Endodermal cell (in vitro differentiated cells): ENCODE results near the gene SENP2. TPM values are rescaled to one million over a fixed set of nuclear protein-coding genes. Genes with fewer than 3 reads are reported as not detected.

ENCODE experiments used
- DNase-seq: peaks from one replicate; pipeline ENCODE4 v3.0.0-alpha.2; 2017
- H3K27ac ChIP-seq: 2 replicates; pipeline ENCODE4 v1.5.1; 2013; ENCODE audit warnings: mild to moderate bottlenecking, low read depth, low read length, moderate library complexity
- H3K27me3 ChIP-seq: 2 replicates; pipeline ENCODE4 v1.6.1; 2013; ENCODE audit warnings: mild to moderate bottlenecking, low read length, moderate library complexity; ENCODE audit not compliant: insufficient read depth, control insufficient read depth, poor library complexity, severe bottlenecking
- H3K36me3 ChIP-seq: 2 replicates; pipeline ENCODE4 v1.7.0; 2013; ENCODE audit warnings: mild to moderate bottlenecking, low read length, moderate library complexity; ENCODE audit not compliant: control insufficient read depth, insufficient read depth
- H3K4me1 ChIP-seq: one replicate; pipeline ENCODE4 v1.7.0; 2013; ENCODE audit warnings: low read length; ENCODE audit not compliant: control insufficient read depth, insufficient read depth
- H3K4me3 ChIP-seq: 2 replicates; pipeline ENCODE4 v1.5.1; 2013; ENCODE audit warnings: mild to moderate bottlenecking, low read length, moderate library complexity
- H3K9ac ChIP-seq: 2 replicates; pipeline ENCODE4 v1.6.1; 2013; ENCODE audit warnings: mild to moderate bottlenecking, low read length, moderate library complexity; ENCODE audit not compliant: poor library complexity, severe bottlenecking; ENCODE audit errors: extremely low read depth
- H3K9me3 ChIP-seq: 2 replicates; pipeline ENCODE4 v1.6.1; 2013; ENCODE audit warnings: mild to moderate bottlenecking, low read length, moderate library complexity; ENCODE audit not compliant: control insufficient read depth
- H3K27ac Mint-ChIP-seq: 2 replicates; pipeline ENCODE4 v1.8.0; 2020; ENCODE audit warnings: mixed read lengths
- H3K27me3 Mint-ChIP-seq: 2 replicates; pipeline ENCODE4 v1.8.0; 2021; ENCODE audit warnings: mild to moderate bottlenecking, mixed read lengths; ENCODE audit not compliant: insufficient read depth
- H3K36me3 Mint-ChIP-seq: 2 replicates; pipeline ENCODE4 v1.8.0; 2020; ENCODE audit warnings: low read depth, mixed read lengths
- H3K4me1 Mint-ChIP-seq: 2 replicates; pipeline ENCODE4 v1.8.0; 2020; ENCODE audit warnings: mixed read lengths
- H3K4me3 Mint-ChIP-seq: 2 replicates; pipeline ENCODE4 v1.8.0; 2020; ENCODE audit warnings: mild to moderate bottlenecking, moderate library complexity, mixed read lengths
- H3K9me3 Mint-ChIP-seq: 2 replicates; pipeline ENCODE4 v1.8.0; 2020; ENCODE audit warnings: mild to moderate bottlenecking, mixed read lengths
- CTCF ChIP-seq: fragments of 200-600 bp; sonication (generic); conservative IDR thresholded peaks from 2 replicates; pipeline ENCODE4 v1.5.0; 2021; ENCODE audit warnings: antibody characterized with exemption, mild to moderate bottlenecking
- WGBS, 2 experiments: methylation state at CpG; one replicate each; pipeline versions ENCODE4 v1.1.5 to v1.1.7; 2013; ENCODE audit warnings: missing lambda C conversion rate in 2 of 2, mixed read lengths in 1 of 2; ENCODE audit not compliant: insufficient coverage in 1 of 2, insufficient read length in 1 of 2; 5-methylcytosine and 5-hydroxymethylcytosine counted together
- total RNA-seq, 2 donors: library from RNA; stranded (reverse); fragmentation: NEBNext Ultra II Directional in 1 of 2; extraction: Animal tissue kit (Norgen Biotek cat#: 25700) in 1 of 2; gene quantifications; 2 replicates in 1 of 2; 3 replicates in 1 of 2; pipeline ENCODE4 v1.2.1, GENCODE V29; 2021

Gene SENP2
- total RNA-seq, 2 donors from 2014 or later = 44.6 to 46.4 TPM

- DNase-seq = no peak
- H3K36me3 ChIP-seq = peaks cover 69% of the 10 kb centered on the region
- no peak overlapping the region for H3K9ac ChIP-seq
- TF ChIP-seq CTCF = no peak
- Mint-ChIP-seq H3K27ac (no peak overlapping the region), H3K36me3 (peaks cover 60% of the 10 kb centered on the region), H3K4me3 (no peak overlapping the region), H3K27me3 (no peaks in the 10 kb centered on the region), H3K4me1 (no peaks in the 10 kb centered on the region), H3K9me3 (no peaks in the 10 kb centered on the region)
- no peak overlapping the region for H3K4me3 ChIP-seq
- no peaks in the 10 kb centered on the region for H3K27me3 ChIP-seq
- 96 to 97% methylated on average over 3 to 7 of the region's 7 CpGs for WGBS, 2 experiments
- no peaks in the 10 kb centered on the region for H3K9me3 ChIP-seq
- no peaks in the 10 kb centered on the region for H3K4me1 ChIP-seq
- no peak overlapping the region for H3K27ac ChIP-seq
Measured at GRCh38 chr3:185623939-185624665, 38.0 kb downstream of the SENP2 start.

- Histone ChIP-seq H3K4me3 (no peak overlapping the region), H3K36me3 (peaks cover 76% of the 10 kb centered on the region), H3K27me3 (no peaks in the 10 kb centered on the region), H3K27ac (no peak overlapping the region), H3K9ac (no peak overlapping the region), H3K9me3 (no peaks in the 10 kb centered on the region), H3K4me1 (no peaks in the 10 kb centered on the region)
- H3K4me3 Mint-ChIP-seq = no peak overlapping the region
- H3K27me3 Mint-ChIP-seq = no peaks in the 10 kb centered on the region
- no peak for TF ChIP-seq CTCF
- no peaks in the 10 kb centered on the region for H3K4me1 Mint-ChIP-seq
- no peaks in the 10 kb centered on the region for H3K9me3 Mint-ChIP-seq
- H3K27ac Mint-ChIP-seq = no peak overlapping the region
- 100% methylated on average over 1 of the region's 1 CpG for WGBS, 2 experiments
- DNase-seq = no peak
- peaks cover 71% of the 10 kb centered on the region for H3K36me3 Mint-ChIP-seq
Measured at GRCh38 chr3:185625784-185626183, 39.7 kb downstream of the SENP2 start.

- H3K27me3 ChIP-seq = no peaks in the 10 kb centered on the region
- WGBS, 2 experiments = 95 to 100% methylated on average over 1 to 3 of the region's 4 CpGs
- H3K9ac ChIP-seq = no peak overlapping the region
- TF ChIP-seq CTCF = no peak
- no peak overlapping the region for H3K27ac ChIP-seq
- H3K4me1 ChIP-seq = peaks cover 5% of the 10 kb centered on the region
- peaks cover 2% of the 10 kb centered on the region for H3K9me3 Mint-ChIP-seq
- no peak for DNase-seq
- H3K4me3 ChIP-seq = no peak overlapping the region
- peaks cover 6% of the 10 kb centered on the region for H3K4me1 Mint-ChIP-seq
- H3K27me3 Mint-ChIP-seq = no peaks in the 10 kb centered on the region
- no peak overlapping the region for H3K4me3 Mint-ChIP-seq
- no peaks in the 10 kb centered on the region for H3K9me3 ChIP-seq
- peaks cover 56% of the 10 kb centered on the region for H3K36me3 Mint-ChIP-seq
- H3K27ac Mint-ChIP-seq = no peak overlapping the region
- H3K36me3 ChIP-seq = peaks cover 56% of the 10 kb centered on the region
Measured at GRCh38 chr3:185629554-185630181, 43.6 kb downstream of the SENP2 start.
